GM21576 (cell line): ENCODE measurements around the gene HABP2.

ENCODE experiments used
- ATAC-seq: cut with Tn5 transposase; IDR thresholded peaks from one replicate; pipeline ENCODE4 v1.9.1; 2021; ENCODE audit warnings: mild to moderate bottlenecking, moderate library complexity; ENCODE audit not compliant: unreplicated experiment

HABP2 gene

DNA sequence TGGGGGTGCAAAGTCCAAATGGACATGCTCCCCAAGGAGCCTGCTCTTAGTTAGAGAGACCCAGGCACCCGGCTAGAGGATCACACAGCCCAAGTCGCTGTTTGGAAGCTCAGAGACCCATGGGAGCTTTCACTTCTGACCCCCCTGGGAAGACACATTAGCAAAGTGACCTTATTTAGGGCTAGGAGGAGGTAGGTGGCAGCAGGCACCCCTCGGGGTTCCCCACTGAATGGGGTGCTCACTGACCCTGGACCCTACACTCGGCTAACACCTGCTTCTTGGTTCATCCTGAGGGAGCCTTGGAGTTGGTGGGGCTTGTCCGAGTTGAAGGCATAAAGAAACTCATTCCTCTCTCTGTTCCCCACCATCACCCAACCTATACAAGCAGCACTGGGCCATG is 27.1 kb upstream of the HABP2 start:
- ATAC-seq, result no peak

DNA sequence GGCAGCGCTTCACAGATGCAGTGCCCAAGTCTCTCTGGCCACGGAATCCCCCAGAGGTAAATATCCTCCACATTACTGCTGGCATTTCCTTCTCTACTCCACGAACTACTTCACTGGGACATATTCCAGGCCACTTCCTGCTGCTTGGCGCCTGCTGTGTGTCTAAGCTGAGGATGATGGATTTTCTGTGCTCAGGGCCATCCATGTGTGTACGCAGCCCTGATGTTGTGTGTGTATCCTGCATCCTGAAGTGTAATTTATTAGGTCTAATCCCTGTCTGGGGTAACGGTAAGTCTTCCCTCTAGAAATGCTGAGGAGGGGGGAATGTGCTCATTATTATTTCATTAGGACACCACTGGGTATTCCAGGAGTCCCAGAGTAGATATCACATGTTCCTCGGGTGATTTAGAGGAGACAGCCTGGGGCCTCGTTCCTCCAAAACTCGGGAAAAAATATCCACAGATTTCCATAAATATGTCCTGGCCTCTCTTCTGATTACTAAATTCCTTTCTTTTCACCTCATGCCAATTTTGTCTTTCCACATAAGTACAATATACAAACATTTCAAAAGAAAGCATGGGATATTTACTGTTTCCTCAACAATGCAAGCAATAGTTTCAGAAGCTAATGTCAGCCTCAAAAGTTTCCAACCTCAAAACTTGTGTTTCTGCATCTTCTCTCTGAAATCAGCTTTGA is 25.5 kb upstream of the HABP2 start:
- no peak for ATAC-seq

DNA sequence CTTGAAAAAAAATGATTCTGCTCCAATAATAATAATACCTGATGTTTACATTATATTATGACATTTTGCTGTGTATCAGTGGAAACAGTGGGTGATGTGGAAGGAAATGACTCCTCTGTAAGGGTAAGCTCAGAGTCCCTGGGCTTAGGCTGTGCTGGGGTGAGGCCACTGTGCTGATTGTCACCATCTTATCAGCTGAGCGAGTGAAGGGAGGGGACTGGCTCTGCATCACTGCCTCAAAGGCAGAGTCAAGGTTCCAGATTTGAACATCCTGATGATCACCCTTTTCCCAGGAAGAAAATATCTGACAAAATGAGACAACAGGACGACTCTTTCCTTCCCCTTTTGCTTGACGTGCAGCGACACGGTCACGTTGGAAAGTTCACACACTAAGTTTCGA is 24.0 kb upstream of the HABP2 start:
- ATAC-seq, result no peak

DNA sequence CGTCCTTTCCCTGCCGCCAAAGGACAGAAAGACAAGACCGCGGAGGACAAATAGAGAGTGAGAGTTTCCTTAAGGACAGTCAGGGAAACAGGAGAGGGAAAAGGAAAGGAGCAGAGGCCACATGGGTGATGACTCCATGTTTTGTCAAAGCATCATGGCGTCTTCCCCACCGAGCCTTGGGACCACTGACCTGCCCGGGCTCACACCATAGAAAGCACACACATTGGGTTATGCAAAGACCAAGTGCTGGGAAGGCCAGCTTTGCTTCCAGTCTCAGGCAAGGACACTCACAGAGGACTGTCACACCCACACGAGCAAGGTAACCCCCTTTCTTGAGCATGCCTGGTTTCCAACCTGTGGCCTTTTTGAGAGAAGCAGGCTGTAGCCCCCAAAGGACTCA is 23.3 kb upstream of the HABP2 start:
- no peak for ATAC-seq

DNA sequence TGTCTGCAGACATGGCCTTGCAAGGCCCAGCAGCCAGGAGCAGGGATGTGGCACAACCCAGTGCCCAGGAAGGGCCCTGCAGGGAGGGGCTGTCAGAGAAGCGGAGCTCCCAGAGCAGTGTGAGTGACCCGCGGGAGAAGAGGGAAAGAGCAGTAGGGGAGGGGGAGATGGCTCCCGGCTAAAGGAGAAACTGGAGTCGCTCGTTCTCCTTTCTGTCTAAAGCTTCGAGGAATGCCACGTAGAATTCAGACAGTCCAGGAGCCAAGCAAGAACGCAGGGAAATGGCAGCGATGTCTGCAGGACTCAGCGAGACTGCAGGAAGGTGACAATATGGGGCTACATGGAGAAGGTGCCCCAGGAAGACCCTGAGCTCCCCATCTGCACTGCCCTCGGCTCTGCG is 22.4 kb upstream of the HABP2 start:
- ATAC-seq, result no peak

DNA sequence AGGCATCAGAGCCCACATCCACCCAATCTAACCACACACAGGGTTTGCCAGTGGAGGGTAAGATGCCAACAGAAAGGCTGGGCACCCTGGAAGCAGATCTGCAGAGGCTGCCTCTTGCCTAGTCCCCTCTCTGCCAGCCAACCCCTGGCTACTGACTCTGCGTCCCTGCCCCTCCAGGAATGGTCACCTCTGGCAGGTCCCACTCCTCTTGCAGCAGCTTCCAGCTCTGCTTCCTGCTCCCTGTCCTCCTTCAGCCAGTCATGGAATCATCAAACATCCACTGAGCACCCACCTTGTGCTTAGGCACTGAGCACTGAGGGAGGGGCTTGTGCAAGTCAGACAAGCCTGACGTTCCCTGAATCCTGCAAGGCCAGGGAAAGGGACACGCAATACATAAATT is 20.1 kb upstream of the HABP2 start:
- no peak for ATAC-seq

DNA sequence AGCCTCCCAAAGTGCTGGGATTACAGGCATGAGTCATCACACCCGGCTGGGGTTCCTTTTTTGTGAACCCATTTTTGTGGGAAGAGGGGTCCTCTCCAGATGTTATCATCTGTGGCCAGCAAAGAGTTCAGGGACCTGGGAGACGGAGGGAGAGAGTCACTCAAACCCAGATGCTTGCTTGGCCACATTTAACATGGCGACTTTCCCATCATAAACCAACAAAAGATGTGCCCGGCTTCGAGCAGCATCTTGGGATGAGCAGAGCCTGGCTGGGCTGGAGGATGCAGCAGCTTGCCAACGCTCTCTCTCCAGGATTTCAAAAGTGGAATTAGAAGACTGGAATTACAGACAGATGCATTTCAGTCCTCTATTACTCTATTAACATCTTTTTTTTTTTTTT is 19.1 kb upstream of the HABP2 start:
- no peak for ATAC-seq

DNA sequence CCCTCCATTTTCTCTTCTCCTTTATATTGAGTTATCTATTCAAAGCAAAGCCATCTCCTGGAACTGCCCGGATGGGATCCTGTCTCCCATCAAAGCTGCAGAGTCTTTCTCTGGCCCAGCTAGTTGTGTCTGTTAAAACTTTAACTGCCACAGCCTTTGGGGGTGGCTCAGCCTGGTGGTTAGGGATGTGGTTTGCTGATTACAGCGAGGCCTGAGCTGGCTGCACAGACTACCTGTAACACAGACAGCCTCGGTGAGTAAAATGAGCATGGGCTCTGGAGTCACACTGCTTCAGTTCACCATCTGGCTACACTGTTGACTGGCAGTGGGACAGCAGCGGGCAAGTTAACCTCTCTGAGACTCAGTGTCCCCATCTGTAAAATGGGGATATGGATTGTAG is 18.4 kb upstream of the HABP2 start:
- ATAC-seq, result no peak

DNA sequence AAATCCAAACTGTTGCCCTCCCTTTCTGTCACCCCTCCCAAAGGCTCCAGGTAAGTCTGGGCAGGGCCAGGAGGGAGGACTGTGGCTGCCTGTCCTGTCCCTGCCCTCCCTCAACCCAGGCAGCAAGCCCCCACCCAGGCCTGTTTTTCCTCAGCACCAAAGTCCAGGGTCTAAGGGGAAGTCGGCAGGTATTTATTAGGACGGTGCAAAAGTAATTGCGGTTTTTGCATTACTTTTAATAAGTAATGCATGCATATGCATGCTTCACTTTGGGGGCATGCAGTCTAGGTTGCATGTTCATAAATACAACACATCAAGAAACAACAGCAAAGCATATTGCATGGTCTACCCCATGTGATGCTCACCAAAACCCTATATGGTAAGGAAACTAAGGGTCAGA is 15.2 kb upstream of the HABP2 start:
- no peak for ATAC-seq

DNA sequence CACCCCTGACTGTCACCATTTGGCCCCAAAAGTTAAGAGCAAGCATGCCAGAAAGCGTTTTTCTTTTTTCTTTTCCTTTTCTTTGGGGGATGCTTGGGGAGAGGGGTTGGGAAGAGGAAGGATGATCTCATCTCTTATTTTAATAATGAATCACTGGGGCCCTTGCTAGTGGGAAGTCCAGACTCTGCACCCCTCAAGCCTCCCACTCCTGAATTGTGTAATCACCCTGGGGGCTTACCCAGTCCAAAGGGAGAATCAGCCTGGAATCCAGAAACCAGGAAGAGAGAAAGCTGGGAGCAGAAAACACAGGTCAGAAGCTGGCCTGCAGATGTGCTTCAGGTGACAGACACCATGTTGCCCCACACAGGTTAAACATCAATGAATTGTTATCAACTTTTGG is 14.7 kb upstream of the HABP2 start:
- no peak for ATAC-seq

DNA sequence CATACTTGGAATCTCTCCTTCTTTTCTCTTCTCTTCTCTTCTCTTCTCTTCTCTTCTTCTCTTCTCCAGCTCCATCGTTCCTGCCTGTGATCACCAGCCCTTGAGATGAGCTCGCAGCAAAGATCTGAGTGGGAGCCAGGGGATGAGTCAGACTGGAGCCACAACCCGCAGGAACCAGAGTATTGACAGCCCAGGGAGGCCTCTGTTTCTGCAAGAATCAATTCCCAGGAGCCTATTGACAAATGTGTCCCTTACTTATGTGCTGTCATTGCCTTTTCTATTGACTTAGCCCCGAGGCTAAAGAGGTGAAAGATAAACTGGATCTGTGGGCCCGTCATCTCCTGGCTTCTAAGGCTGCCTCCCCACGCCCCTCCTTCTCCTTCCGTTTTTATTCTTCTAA is 13.1 kb upstream of the HABP2 start:
- no peak for ATAC-seq

DNA sequence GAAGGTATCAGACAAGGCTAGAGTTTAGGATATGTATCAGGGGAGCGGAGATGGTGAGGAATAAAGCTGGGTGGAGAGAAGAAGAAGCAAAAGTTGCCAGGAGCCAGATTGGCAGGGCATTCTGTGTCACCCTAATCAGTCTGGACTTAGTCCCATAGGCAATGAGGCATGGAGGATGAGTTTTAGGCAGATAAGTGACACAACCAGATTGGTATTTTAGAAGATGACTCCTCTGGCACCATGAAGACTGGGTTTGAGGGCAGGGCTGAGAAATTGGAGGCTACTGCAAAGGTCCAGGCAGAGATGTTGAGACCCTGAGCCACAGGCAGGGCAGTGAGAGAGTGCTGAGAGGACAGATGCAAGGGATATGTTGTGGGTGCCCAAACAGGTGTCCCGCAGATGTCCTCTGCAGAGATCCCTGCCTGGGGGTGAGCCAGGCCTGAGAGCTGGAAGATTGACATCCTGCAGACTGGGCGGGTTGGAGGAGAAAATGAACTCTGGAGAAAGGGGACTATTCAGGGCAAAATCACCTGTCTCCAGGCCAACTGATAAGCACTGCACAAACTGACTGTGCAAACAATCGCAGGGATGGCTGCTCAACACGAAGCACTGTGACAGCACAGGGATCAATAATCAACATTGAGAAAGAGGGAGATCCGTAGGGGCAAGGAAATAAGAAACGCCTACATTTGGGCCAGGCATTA is 11.9 kb upstream of the HABP2 start:
- no peak for ATAC-seq

DNA sequence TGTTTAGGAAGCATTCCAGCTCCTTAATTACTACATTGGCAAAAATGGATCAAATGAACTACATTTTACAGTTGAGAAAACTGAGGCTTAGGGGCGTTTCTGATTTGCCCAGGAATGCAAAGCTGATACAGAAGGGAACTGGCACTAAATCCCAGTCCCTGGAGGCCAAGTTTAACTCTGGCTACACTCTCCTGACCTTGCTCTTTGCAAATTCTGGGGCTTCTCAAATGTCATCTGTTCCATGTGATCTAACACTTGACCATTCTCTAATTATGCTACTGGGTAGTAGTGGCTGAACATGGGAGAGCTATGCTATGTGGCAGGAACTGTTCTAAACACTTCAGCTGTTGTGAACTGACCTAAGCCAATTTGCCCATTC is 11.3 kb upstream of the HABP2 start:
- no peak for ATAC-seq

DNA sequence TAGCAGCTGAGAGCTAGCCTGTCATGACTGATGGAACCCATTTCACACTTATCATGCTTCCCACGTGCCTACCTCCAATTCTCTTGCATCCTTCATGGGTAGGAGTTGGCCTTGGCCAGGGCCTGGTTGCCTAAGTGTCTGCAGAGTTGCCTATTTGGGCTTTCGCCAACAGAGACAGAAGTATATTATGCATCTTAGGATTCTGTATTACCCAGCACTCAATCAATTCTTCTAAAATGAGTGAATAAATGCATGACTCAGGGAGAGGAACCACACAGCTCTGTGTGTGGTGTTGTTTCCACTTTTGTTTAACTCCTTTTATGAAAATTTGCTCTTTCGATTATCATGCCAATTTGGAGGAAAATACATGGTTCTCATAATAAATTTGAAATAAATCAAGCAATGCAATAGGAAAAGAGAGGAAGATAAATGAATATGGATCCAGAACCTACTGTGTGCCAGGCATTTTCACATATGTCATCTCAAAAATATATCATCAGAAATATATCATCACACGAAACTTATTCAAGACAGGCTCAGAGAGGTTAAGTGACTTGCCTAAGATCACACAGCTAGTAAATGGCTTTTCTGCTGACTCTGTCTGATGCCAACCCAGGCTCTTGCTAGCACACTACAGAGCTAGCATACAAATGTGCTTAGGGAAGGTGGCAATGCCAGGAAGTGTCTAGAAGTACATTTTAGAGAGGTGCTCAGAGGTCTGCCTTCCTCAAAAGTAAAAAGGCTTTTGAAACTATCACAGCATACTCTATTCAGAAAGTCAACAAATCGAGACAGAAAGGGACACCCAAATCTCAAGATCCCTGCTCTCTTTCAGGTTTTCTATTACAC is 9.5 kb upstream of the HABP2 start:
- no peak for ATAC-seq

DNA sequence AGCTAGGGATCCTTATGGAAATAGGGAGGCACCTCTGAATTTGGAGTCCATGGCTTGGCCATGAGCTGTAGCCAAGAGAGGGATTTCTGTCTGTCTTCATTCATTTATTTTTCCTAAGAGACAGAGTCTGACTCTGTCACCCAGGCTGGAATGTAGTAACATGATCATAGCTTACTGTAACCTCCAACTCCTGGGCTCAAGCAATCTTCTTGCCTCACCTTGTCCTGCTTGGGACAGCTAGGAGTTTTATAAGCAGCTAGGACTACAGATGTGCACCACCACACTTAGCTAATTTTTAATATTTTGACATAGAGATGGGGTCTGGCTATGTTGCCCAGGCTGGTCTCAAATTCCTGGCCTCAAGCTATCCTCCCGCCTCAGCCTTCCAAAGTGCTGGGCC is 8.5 kb upstream of the HABP2 start:
- no peak for ATAC-seq

DNA sequence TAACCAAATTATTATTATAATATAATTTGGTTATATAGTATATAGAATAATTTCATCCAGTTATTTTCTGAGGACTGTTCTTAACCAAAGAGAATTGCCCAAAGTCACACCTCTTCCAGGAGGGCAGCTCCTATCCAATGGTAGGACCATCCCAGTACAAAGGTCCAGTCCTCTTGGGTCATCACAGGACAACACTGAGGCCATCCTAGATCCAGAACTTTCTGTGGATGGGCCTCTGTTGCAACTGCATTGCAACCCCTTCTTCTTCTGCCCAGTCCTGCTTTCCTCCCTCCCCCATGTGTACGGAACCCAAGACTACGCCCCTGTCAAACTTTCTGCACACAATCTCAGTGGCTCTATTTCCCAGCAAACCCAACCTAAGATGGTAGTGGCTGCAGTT is 5.4 kb upstream of the HABP2 start:
- ATAC-seq, result no peak

DNA sequence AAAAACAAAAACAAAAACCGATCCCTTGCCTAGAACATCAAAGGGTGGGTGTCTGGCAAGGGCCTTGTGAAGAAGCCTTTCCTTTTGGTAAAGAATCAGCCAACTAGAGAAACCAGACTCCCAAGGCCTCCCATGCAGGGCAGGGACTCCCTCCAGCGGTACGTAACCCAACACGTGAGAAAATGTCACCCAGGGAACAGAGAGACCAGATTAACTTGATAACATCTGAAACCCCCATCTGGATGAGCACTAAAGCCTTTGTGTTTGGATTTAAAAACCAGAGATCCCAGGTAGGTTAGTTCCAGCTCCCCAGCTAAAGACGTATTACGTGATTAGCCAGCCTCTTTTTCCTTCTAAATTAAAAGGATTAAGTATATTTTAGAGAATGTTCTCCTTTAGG is 3.0 kb upstream of the HABP2 start:
- no peak for ATAC-seq

DNA sequence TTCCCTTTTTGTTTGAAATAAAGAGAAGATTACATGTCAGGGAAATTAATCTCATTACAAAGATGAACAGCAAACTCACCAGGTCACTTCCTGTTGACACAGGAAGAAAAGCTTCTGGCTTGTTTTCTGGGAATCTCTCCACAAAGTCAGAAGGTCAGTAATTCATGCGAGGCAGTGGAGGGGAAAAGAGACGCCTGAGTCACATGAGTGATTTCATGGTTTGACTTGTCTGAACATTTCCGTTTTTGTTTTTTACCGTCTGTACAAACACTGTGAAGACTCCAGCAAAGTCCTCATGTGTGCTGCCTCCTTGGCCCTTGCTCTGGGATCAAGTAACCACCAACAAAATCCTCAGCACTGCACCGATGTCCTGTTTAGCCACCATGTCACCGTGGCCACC is 2.5 kb upstream of the HABP2 start:
- ATAC-seq, result peak; percentile 50

DNA sequence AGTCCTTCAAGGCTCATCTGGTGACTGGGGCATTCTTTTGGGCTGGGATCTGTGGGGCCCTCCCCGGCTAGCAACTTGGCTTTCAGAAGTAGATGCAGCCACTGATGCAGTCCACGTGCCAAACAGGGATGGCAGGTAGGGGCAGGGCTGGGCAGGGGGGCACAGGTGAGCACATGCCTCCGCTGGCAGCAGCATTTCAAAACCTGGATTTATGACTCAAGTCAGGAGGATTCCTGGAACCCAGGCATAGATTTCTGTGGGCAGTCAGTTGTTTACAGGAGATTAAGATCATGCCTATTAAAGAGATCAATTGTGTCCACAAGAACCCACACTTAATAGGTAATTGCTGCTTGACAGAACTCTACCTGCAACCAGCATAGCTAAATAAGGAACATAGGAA is 839 bp upstream of the HABP2 start:
- no peak for ATAC-seq

DNA sequence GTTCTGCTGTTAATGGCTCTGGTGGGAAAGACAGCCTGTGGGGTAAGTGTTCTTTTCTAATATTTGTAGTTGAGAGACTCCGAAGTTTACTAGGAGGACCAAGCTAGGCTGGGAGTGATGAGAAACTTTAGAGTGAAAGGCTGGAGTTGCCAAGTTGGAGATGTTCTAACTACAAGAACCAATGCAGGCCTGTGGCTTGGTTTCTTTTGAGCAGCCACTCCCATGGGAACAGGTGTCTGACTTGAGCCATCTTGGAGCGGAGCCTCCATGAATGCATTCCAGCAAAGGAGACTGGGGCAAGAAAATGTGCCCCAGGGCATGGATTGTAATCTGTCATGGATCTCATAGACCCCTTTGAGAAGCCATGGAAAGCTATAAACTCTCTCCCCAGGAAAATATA is 296 bp downstream of the HABP2 start:
- ATAC-seq, result no peak

DNA sequence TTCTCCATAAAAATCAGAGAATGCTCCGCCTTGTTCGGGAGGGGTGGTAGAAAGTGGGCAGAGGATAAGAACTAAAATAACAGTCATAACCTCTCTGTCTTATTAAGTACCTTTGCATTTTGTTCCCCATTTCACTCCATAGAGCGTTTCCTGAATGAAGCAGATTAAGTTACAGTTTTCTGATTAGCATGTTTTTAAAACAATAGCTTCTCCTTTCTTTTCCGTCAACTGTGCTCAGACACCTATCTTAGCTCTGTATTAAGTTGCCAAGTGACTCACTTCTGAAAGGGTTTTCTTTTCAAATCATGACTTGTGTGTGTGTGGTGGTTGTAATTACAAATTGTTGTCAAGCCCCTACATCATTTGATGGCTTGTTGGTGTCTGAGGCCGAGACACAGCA is 1.4 kb downstream of the HABP2 start:
- ATAC-seq, result no peak

DNA sequence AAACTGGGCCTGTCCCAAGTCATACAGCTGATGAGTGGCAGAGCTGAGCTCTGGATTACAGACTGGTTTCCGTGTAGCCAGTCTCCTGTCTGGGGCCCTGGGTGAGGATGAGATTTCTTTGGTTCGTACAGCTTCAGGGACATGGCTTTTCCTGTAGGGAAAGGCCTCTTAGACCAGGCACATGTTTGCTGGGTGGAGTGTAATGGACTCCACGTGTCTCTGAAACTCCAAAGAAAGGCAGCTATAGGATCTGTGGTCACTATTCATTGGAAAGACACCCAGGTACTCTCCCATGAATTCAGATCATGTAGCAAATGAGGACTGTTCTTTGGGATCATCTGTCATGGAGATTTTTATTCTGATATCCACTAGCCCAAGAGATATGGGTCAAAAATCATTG is 2.4 kb downstream of the HABP2 start:
- no peak for ATAC-seq
